ENCODE data around the gene PRR13. TPM values are rescaled to one million over a fixed set of nuclear protein-coding genes. Genes with fewer than 3 reads are reported as not detected.

Gene PRR13
- polyA plus RNA-seq, 1 donor from 2014 or later, result 6.4 TPM

- Histone ChIP-seq H3K9me3 (ENCODE audit: low read length) (no peaks in the 10 kb centered on the region), H3K27ac (ENCODE audit: low read length) (no peak overlapping the region), H3K27me3 (ENCODE audit: insufficient read depth, low read depth, low read length) (no peaks in the 10 kb centered on the region), H3K4me2 (ENCODE audit: low read length) (no peak overlapping the region), H3K4me3 (ENCODE audit: low read length) (no peak overlapping the region), H2AFZ (ENCODE audit: low read depth, low read length) (no peak overlapping the region), H3K9ac (ENCODE audit: low read length) (no peak overlapping the region), H3K36me3 (ENCODE audit: insufficient read depth, low read length) (peaks cover 9% of the 10 kb centered on the region), H3K79me2 (replicated peaks; ENCODE audit: insufficient read depth, low read length) (peaks cover 19% of the 10 kb centered on the region), H3F3A (ENCODE audit: insufficient read depth, low read length, poor library complexity, severe bottlenecking) (no peaks in the 10 kb centered on the region), H4K20me1 (ENCODE audit: insufficient read depth) (peaks cover 14% of the 10 kb centered on the region), H3K9me2 (ENCODE audit: insufficient read depth, low read length) (no peaks in the 10 kb centered on the region)
- TF ChIP-seq EZH2 (IDR thresholded peaks at IDR 0.05; ENCODE audit: borderline replicate concordance, insufficient read depth, low read length, poor library complexity, severe bottlenecking) (no peak), EP300 (conservative IDR thresholded peaks at IDR 0.05; ENCODE audit: poor library complexity, severe bottlenecking) (no peak), TAF1 (IDR thresholded peaks at IDR 0.05; ENCODE audit: low read depth) (no peak), CTCF (IDR thresholded peaks at IDR 0.05; ENCODE audit: poor library complexity, severe bottlenecking) (no peak), POLR2AphosphoS5 (IDR thresholded peaks at IDR 0.05) (no peak)
Measured at GRCh38 chr12:53472056-53472582, 30.6 kb downstream of the PRR13 start.

- no peaks in the 10 kb centered on the region for H3F3A ChIP-seq (ENCODE audit: insufficient read depth, low read length, poor library complexity, severe bottlenecking)
- TF ChIP-seq TAF1 (IDR thresholded peaks at IDR 0.05; ENCODE audit: low read depth), result no peak
- no peak for TF ChIP-seq MXI1 (conservative IDR thresholded peaks at IDR 0.05; ENCODE audit: poor library complexity, severe bottlenecking)
- no peak for TF ChIP-seq POLR2AphosphoS5 (IDR thresholded peaks at IDR 0.05)
- TF ChIP-seq REST (IDR thresholded peaks at IDR 0.05; ENCODE audit: borderline replicate concordance), result no peak
- no peak for TF ChIP-seq CTCF (IDR thresholded peaks at IDR 0.05; ENCODE audit: poor library complexity, severe bottlenecking)
- TF ChIP-seq EP300 (conservative IDR thresholded peaks at IDR 0.05; ENCODE audit: poor library complexity, severe bottlenecking), result no peak
- no peak for TF ChIP-seq SMC3 (conservative IDR thresholded peaks at IDR 0.05; ENCODE audit: poor library complexity)
- TF ChIP-seq EZH2 (IDR thresholded peaks at IDR 0.05; ENCODE audit: borderline replicate concordance, insufficient read depth, low read length, poor library complexity, severe bottlenecking), result no peak
- TF ChIP-seq RAD21 (conservative IDR thresholded peaks at IDR 0.05), result no peak
- peaks cover 10% of the 10 kb centered on the region for H4K20me1 ChIP-seq (ENCODE audit: insufficient read depth)
- H3K9ac ChIP-seq (ENCODE audit: low read length), result no peak overlapping the region
- peaks cover 5% of the 10 kb centered on the region for H3K36me3 ChIP-seq (ENCODE audit: insufficient read depth, low read length)
- no peak overlapping the region for H3K4me2 ChIP-seq (ENCODE audit: low read length)
- no peak overlapping the region for H2AFZ ChIP-seq (ENCODE audit: low read depth, low read length)
- H3K27ac ChIP-seq (ENCODE audit: low read length), result no peak overlapping the region
- H3K9me3 ChIP-seq (ENCODE audit: low read length), result no peaks in the 10 kb centered on the region
- H3K27me3 ChIP-seq (ENCODE audit: insufficient read depth, low read depth, low read length), result no peaks in the 10 kb centered on the region
- H3K4me3 ChIP-seq (ENCODE audit: low read length), result no peak overlapping the region
- peaks cover 14% of the 10 kb centered on the region for H3K79me2 ChIP-seq (replicated peaks; ENCODE audit: insufficient read depth, low read length)
- H3K9me2 ChIP-seq (ENCODE audit: insufficient read depth, low read length), result no peaks in the 10 kb centered on the region
Measured at GRCh38 chr12:53474077-53474476, 32.5 kb downstream of the PRR13 start.

All from neural cell (in vitro differentiated cells).